ENCODE results near the gene RCCD1.

Gene RCCD1

GRCh38 chr15:90938261-90938660 is 16.4 kb upstream of the RCCD1 start:
- H3K79me2 ChIP-seq (ENCODE audit: insufficient read depth, low read length): no peaks in the 10 kb centered on the region
- no peak overlapping the region for H3K9ac ChIP-seq (ENCODE audit: low read length)
- H3K4me3 ChIP-seq (ENCODE audit: low read depth, low read length, poor library complexity, severe bottlenecking): no peak overlapping the region
- no peaks in the 10 kb centered on the region for H3F3A ChIP-seq (ENCODE audit: insufficient read depth, low read length)
- no peak overlapping the region for H2AFZ ChIP-seq (ENCODE audit: low read length)
- H3K36me3 ChIP-seq (ENCODE audit: insufficient read depth, low read length): peaks cover 49% of the 10 kb centered on the region
- no peaks in the 10 kb centered on the region for H3K9me2 ChIP-seq (ENCODE audit: low read depth, low read length)
- no peak overlapping the region for H3K4me2 ChIP-seq (ENCODE audit: low read length)
- H3K27ac ChIP-seq (ENCODE audit: low read depth, low read length, poor library complexity, severe bottlenecking): no peak overlapping the region
- H3K9me3 ChIP-seq (ENCODE audit: low read length): no peaks in the 10 kb centered on the region
- TF ChIP-seq EZH2 (IDR thresholded peaks at IDR 0.05; ENCODE audit: borderline replicate concordance, low read length): no peak
- TF ChIP-seq CTCF (IDR thresholded peaks at IDR 0.05; ENCODE audit: low read length): no peak
- H3K27me3 ChIP-seq (ENCODE audit: insufficient read depth, low read length): no peaks in the 10 kb centered on the region
- H3K4me1 ChIP-seq (ENCODE audit: insufficient read depth, low read length, severe bottlenecking): peaks cover 26% of the 10 kb centered on the region
- no peaks in the 10 kb centered on the region for H4K20me1 ChIP-seq (ENCODE audit: insufficient read depth, low read length)

- H2AFZ ChIP-seq (ENCODE audit: low read length): no peak overlapping the region
- no peaks in the 10 kb centered on the region for H3K79me2 ChIP-seq (ENCODE audit: insufficient read depth, low read length)
- no peaks in the 10 kb centered on the region for H3F3A ChIP-seq (ENCODE audit: insufficient read depth, low read length)
- H3K36me3 ChIP-seq (ENCODE audit: insufficient read depth, low read length): peaks cover 60% of the 10 kb centered on the region
- H3K9me2 ChIP-seq (ENCODE audit: low read depth, low read length): no peaks in the 10 kb centered on the region
- H3K9ac ChIP-seq (ENCODE audit: low read length): no peak overlapping the region
- H4K20me1 ChIP-seq (ENCODE audit: insufficient read depth, low read length): no peaks in the 10 kb centered on the region
- TF ChIP-seq EZH2 (IDR thresholded peaks at IDR 0.05; ENCODE audit: borderline replicate concordance, low read length) (no peak), CTCF (IDR thresholded peaks at IDR 0.05; ENCODE audit: low read length) (no peak)
- H3K4me2 ChIP-seq (ENCODE audit: low read length): no peak overlapping the region
- H3K27me3 ChIP-seq (ENCODE audit: insufficient read depth, low read length): no peaks in the 10 kb centered on the region
- H3K4me1 ChIP-seq (ENCODE audit: insufficient read depth, low read length, severe bottlenecking): peaks cover 17% of the 10 kb centered on the region
- no peak overlapping the region for H3K4me3 ChIP-seq (ENCODE audit: low read depth, low read length, poor library complexity, severe bottlenecking)
- no peak overlapping the region for H3K27ac ChIP-seq (ENCODE audit: low read depth, low read length, poor library complexity, severe bottlenecking)
- no peaks in the 10 kb centered on the region for H3K9me3 ChIP-seq (ENCODE audit: low read length)
Measured at GRCh38 chr15:90939756-90940155, 14.9 kb upstream of the RCCD1 start.

- H3K4me2 ChIP-seq (ENCODE audit: low read length): no peak overlapping the region
- peaks cover 65% of the 10 kb centered on the region for H3K36me3 ChIP-seq (ENCODE audit: insufficient read depth, low read length)
- H3F3A ChIP-seq (ENCODE audit: insufficient read depth, low read length): no peaks in the 10 kb centered on the region
- TF ChIP-seq CTCF (IDR thresholded peaks at IDR 0.05; ENCODE audit: low read length) (no peak), EZH2 (IDR thresholded peaks at IDR 0.05; ENCODE audit: borderline replicate concordance, low read length) (no peak)
- H3K4me3 ChIP-seq (ENCODE audit: low read depth, low read length, poor library complexity, severe bottlenecking): no peak overlapping the region
- H3K4me1 ChIP-seq (ENCODE audit: insufficient read depth, low read length, severe bottlenecking): peaks cover 11% of the 10 kb centered on the region
- H4K20me1 ChIP-seq (ENCODE audit: insufficient read depth, low read length): no peaks in the 10 kb centered on the region
- no peak overlapping the region for H2AFZ ChIP-seq (ENCODE audit: low read length)
- H3K27ac ChIP-seq (ENCODE audit: low read depth, low read length, poor library complexity, severe bottlenecking): no peak overlapping the region
- no peaks in the 10 kb centered on the region for H3K9me2 ChIP-seq (ENCODE audit: low read depth, low read length)
- H3K9me3 ChIP-seq (ENCODE audit: low read length): no peaks in the 10 kb centered on the region
- H3K9ac ChIP-seq (ENCODE audit: low read length): no peak overlapping the region
- H3K79me2 ChIP-seq (ENCODE audit: insufficient read depth, low read length): no peaks in the 10 kb centered on the region
- no peaks in the 10 kb centered on the region for H3K27me3 ChIP-seq (ENCODE audit: insufficient read depth, low read length)
Measured at GRCh38 chr15:90941038-90941437, 13.6 kb upstream of the RCCD1 start.
